HK-2 (cell line): ENCODE measurements around the gene VTA1.
"Not testable (repeated sequence)": the region's sequence is repeated elsewhere in the genome, so short reads cannot be mapped to it uniquely, and the experiment has no call there.

Experiments used
- DNase-seq: peaks from one replicate; pipeline ENCODE4 v3.0.0-alpha.2; 2018; ENCODE audit not compliant: unreplicated experiment

VTA1 gene

GRCh38 chr6:142171351-142171750 lies 24.3 kb downstream of the VTA1 start:
- DNase-seq, result no peak

GRCh38 chr6:142172758-142173157 lies 25.7 kb downstream of the VTA1 start:
- no peak for DNase-seq

- DNase-seq, result no peak
Observed at GRCh38 chr6:142173980-142174379, 26.9 kb downstream of the VTA1 start.

- no peak for DNase-seq
Observed at GRCh38 chr6:142174703-142175102, 27.6 kb downstream of the VTA1 start.

- DNase-seq, result no peak
Observed at GRCh38 chr6:142178129-142178528, 31.1 kb downstream of the VTA1 start.

GRCh38 chr6:142182004-142182403 lies 34.9 kb downstream of the VTA1 start:
- DNase-seq, result no peak

GRCh38 chr6:142183351-142183750 lies 36.3 kb downstream of the VTA1 start:
- DNase-seq, result no peak

GRCh38 chr6:142184307-142184706 lies 37.2 kb downstream of the VTA1 start:
- no peak for DNase-seq

GRCh38 chr6:142185641-142186040 lies 38.6 kb downstream of the VTA1 start:
- no peak for DNase-seq

- no peak for DNase-seq
Observed at GRCh38 chr6:142187209-142187608, 40.1 kb downstream of the VTA1 start.

- not testable (repeated sequence) for DNase-seq
Observed at GRCh38 chr6:142188341-142188740, 41.3 kb downstream of the VTA1 start.

GRCh38 chr6:142189057-142189456 lies 42.0 kb downstream of the VTA1 start:
- DNase-seq, result no peak

GRCh38 chr6:142192343-142192742 lies 45.3 kb downstream of the VTA1 start:
- DNase-seq, result no peak

GRCh38 chr6:142193621-142194020 lies 46.6 kb downstream of the VTA1 start:
- no peak for DNase-seq

GRCh38 chr6:142195862-142196541 lies 48.9 kb downstream of the VTA1 start:
- no peak for DNase-seq

GRCh38 chr6:142200846-142201628 lies 54.0 kb downstream of the VTA1 start:
- no peak for DNase-seq

GRCh38 chr6:142207265-142207877 lies 60.3 kb downstream of the VTA1 start:
- DNase-seq, result no peak

GRCh38 chr6:142210606-142211005 lies 63.5 kb downstream of the VTA1 start:
- DNase-seq, result no peak

- no peak for DNase-seq
Observed at GRCh38 chr6:142213402-142213801, 66.3 kb downstream of the VTA1 start.

GRCh38 chr6:142218446-142218845 lies 71.4 kb downstream of the VTA1 start:
- no peak for DNase-seq

- no peak for DNase-seq
Observed at GRCh38 chr6:142222022-142222421, 75.0 kb downstream of the VTA1 start.

- DNase-seq, result no peak
Observed at GRCh38 chr6:142223938-142224337, 76.9 kb downstream of the VTA1 start.

GRCh38 chr6:142225115-142225514 lies 78.1 kb downstream of the VTA1 start:
- no peak for DNase-seq
